Activated CD4-positive, alpha-beta T cell treated with anti-CD3 and anti-CD28 coated beads for 48 hours (primary cell): ENCODE results near the gene MAGI1.
"Not testable (repeated sequence)": the region's sequence is repeated elsewhere in the genome, so short reads cannot be mapped to it uniquely, and the experiment has no call there.

Experiments used
- DNase-seq: peaks from one replicate; pipeline ENCODE4 v3.0.0-alpha.2; 2020

The MAGI1 gene

DNA sequence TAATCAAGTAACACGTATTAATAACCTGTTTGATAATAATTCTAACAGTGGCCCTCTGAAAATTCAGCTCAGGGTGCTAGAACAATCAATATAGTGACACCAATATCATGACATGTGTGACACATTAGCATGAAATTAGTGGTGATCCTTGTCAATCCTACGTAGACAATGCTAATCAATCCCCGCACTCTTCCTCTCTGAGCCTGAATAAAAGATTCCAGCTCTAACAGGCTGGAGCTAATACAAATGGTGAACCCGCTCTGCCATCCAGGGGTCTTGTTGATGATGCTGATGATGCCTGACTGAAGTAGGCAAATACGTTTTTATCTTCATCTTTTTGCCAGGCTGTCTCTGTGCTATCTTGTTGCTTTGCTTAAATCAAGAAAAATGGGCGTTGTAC, 462.5 kb downstream of the MAGI1 start:
- DNase-seq, result no peak

DNA sequence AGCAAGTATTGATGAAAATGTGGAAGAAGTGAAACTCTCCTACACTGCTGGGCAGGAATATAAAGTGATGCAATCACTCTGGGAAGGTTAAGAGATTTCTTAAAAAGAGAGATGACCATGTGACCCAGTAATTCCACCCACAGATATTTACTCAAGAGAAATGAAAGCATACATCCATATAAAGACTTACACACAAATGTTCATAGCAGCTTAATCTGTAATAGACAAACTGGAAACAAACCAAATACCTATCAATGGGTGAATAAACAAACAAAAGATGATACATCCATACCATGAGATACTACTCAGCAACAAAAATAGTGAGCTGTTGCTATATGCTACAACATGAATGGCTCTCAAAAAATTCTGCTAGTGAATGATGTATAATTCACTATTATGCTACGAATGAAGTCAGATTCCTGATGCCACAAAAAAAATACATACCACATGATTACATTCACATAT, 463.3 kb downstream of the MAGI1 start:
- no peak for DNase-seq

DNA sequence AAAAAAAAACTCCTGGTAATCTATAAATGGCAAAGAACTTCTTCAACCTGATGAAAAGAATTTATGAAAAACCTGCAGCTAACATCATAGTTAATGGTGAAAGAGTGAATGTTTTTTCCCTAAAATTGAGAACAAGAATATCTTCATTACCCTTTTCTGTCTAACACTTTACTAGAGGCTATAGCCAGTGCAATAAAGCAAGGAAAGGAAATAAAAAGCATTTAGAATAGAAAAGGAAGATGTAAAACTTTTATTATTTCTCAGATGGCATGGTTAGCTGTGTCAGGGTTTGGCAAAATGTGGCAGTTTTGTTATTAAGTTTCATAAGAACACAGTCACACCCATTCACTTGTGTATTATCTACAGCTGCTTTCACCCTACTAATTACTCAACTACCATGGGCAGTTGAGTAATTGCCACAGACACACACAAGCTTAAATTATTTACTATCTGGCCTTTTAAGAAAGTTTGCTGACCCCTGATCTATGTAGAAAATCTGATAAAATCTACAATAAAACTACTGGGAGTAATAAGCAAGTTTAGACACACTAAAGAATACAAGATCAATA, 465.1 kb downstream of the MAGI1 start:
- DNase-seq, result no peak

DNA sequence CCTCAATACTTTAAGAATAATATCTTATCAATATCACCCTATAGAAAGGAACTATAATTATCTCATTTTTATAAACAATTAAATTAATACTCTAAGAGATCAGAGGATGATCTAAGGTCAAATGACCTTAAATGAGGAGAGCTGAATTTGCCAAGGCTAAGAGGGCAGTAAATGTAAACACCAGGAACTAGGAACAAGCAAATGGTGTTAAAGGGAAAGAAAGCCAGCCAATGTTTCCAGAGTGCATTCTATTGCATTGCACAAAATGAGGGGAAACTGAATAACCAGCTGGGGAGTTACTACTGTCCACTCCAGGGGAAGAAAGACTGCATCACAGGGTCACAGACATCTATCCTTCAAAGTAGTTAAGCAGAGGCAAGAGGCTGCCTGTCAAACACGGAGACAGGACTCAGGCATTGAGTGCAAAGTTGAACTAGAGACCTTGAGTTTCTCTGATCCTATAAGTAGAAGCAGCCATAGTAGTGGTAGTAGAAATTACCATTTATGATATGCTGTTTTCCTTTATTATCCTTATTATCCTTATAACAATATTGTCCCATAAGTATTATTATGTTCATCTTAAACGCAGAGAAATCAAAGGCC, 466.4 kb downstream of the MAGI1 start:
- no peak for DNase-seq

DNA sequence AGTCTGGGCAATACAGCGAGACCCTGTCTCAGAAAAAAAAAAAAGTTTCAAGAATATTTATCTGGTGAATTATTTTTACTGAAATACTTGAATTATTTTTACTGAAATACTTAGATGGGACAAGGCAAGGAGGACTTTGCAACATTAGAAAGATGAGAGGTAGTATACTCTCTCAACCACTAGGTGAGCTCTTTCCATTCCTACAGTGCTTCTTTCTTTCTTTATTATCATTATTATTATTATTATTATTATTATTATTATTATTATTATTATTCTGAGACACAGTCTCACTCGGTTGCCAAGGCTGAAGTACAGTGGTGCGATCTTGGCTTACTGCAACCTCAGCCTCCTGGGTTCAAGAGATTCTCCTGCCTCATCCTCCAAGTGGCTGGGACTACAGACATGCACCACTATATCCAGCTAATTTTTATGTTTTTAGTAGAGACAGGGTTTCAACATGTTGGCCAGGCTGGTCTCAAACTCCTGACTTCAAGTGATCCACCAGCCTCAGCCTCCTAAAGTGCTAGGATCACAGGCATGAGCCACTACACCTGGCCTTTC, 468.8 kb downstream of the MAGI1 start:
- no peak for DNase-seq

DNA sequence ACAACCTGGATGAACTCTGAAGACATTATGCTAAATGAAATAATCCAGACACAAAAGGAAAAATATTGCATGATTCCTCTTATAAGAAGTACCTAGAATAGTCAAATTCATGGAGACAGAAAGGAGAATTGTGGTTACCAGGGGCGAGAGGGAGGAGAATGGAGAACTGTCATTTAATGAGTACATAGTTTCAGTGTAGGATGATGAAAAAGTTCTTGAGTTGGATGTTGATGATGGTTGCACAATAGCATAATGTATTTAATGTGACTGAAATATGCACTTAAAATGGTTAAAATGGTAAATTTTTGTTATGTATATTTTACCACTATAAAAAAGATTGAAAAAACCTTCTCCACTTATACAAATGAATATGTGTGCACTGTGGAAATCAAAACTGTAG, 469.6 kb downstream of the MAGI1 start:
- no peak for DNase-seq

DNA sequence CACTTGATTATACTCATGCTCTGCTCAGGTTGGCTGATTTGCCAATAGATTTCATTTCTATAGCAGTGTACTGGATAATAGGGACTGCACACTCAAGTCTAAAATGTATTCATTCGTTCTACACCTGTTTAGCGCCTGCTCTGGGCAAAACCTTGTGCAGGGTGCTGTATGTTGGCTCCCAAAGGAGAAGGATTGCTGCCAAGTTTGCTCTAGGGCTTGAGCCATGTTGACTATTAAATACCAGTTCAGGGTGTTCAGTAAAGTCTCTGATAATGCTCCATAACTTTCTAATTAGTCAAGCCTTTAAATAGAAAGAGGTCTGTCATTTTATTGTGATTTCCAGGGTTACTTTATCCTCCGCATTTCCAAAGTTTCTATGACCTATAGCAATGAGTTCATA, 470.2 kb downstream of the MAGI1 start:
- no peak for DNase-seq

DNA sequence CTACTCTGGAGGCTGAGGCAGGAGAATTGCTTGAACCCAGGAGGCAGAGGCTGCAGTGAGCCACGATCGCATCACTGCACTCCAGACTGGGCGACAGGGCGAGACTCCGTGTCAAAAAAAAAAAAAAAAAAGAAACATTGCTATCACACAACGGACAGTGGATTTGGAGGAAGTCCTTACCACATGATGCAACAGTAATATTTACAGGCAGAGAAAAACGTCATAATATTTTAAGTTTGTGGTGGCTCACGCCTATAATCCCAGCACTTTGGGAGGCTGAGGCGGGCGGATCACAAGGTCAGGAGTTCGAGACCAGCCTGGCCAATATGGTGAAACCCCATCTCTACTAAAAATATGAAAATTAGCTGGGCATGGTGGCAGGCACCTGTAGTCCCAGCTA, 473.0 kb downstream of the MAGI1 start:
- DNase-seq, result not testable (repeated sequence)

DNA sequence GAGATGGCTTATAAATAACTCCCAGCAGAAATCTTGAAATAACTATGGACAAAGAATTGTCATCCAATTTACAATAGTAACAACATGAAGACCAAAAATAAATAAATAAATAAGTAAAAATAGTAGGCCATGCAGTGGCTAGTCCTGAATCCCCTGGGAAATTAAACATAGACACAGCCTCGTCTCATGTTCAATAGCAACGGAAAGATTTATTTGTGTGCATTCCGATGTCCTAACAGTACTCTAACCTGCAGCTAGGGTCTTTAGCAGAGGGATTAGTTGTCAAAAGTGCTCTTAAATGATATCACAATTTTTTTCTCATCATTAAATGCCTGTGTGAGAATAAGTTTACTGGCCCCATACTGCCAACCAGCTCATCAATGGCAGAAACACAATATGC, 474.2 kb downstream of the MAGI1 start:
- DNase-seq, result no peak

DNA sequence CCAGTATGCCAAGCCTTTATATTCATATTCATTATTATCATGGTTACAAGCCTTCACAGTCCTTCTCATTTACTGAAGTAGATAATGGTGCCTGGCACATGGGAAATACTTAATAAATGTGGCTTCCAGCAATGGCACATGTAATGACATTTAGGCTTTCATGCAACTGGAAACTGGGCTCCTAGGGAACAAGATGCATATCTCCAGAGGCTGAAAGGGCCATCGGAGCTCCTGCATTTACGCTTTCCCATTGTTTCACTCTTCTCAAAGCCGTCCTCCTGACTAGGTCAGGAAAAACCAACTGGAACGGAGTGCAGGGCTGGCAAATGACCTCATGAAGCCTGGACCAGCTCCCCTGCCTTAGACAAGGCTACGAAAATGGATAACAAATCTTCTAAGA, 474.9 kb downstream of the MAGI1 start:
- no peak for DNase-seq

DNA sequence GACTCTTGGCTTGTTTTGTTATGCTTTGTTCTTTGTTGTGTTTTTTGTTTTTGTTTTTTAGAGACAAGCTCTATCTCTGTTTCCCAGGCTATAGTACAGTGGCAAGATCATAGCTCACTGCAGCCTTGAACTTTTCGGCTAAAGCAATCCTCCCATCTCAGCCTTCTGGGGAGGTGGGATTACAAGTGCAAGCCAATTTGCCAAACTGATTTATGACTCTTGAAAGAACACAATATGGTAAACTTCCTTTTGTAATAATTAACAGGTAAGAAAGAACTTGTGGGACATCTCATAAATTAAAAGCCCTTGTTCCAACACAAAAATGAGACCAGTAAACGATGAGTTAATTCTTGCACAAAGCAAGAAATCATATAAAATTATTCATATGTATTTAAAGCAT, 476.3 kb downstream of the MAGI1 start:
- DNase-seq, result no peak

DNA sequence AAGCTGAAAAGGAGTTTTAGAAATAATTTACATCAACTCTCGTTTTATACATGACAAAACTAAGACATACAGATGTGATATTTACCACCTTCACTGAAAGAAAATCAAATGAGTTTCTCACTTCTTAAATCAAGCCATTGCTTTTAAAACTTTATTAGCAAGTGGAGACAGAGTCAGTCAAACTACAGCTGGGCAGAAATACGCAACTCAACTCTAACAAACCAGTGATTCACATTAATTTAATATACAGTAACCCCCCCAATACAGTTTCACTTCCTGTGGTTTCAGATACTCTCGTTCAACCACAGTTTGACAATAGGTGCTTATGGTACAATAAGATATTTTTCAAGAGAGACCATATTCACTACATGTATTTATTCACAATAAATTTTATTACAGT, 477.1 kb downstream of the MAGI1 start:
- DNase-seq, result no peak

DNA sequence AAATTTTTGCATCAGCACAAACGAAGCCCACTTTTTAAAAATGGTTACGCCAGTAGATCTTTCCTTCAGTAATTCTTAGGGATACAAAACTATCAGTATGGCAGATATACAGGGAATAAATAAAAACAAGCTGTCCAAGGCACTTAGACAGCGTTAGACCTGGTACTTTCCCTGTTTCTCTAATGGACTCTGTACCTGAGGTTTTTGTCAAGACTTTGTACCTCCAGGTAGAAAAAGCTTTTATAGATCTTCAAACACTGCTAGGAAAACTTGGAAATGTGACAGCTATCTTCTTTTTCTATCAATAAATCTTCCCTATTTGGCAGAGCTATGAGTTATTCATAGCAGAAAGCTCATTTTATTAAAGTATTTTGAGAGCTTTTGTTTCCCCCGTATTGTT, 477.8 kb downstream of the MAGI1 start:
- no peak for DNase-seq

DNA sequence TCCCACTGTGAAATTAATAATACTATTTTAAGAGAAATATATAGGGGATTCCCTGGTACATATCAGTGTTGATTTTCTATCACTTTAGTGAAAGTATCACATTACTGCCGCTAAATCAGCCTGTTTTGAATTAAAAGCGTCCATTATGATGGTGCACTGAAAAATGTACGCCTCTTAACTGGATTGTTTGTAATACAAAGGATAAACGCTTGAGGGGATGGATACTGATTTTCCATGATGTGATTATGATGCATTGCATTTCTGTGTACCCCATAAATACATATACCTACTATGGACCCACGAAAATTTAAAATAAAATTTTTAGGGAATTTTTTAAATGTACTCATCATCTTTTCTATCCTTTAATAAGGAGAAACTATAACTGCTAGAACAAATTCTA, 478.6 kb downstream of the MAGI1 start:
- DNase-seq, result no peak

DNA sequence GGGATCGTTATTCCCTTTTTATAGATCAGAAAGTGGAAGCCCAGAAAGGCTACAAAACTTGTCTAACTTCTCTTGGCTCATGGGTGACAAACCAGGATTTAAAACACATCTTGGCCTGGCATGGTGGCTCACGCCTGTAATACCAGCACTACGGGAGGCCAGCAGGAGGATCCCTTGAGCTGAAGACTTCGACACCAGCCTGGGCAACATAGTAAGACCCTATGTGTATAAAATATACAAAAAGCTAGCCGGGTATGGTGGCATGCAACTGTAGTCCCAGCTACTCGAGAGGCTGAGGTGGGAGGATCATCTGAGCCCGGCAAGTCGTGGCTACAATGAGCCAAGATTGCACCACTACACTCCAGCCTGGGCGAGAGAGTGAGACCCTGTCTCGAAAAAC, 479.1 kb downstream of the MAGI1 start:
- DNase-seq, result no peak

DNA sequence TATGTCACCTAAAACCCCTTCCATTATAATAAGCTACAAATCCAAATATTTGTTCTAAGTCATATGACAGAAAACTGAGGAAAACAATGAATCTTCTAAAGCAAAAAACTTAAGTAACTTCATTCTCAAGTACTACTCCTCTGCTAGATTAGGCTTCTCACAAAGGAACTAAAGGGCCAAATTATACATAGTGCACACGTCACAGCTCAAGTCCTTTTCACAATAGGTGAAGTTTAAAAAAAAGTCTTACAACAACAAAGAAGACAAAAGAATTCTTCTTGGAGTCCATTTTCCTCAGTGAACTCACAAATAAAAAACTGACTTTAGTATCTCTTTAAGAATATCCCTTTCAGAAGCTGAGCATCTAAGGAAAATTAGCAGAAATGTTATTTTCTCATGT, 479.9 kb downstream of the MAGI1 start:
- no peak for DNase-seq

DNA sequence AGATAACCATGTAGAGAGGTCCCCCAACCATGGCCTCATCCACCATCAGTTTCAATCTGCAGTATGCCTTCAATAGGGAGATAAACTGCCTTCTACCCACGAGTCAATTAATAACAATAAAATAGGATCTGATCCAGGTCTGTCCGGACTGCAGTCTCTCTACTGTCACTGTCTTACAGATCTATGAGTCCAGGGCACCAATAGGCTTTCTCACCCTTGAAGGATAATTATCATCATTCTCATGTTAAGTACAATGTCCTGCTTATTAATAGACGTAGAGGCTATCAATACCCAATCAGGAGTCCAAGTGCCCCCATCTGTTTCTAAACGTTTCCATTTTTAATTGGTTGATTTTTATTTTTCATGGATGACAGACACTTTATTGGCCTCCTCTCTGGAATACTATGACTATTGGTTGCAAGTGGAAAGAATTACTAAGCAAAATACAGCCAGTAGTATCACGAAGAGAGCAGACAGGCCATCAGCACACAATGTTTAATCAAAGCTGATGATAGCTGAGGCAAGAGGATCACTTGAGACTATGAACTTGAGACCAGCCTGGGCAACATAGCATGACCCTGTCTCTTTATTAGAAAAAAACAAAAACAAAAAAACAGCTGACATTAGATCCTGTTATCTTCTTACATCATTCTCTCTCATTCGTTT, 480.7 kb downstream of the MAGI1 start:
- DNase-seq, result no peak

DNA sequence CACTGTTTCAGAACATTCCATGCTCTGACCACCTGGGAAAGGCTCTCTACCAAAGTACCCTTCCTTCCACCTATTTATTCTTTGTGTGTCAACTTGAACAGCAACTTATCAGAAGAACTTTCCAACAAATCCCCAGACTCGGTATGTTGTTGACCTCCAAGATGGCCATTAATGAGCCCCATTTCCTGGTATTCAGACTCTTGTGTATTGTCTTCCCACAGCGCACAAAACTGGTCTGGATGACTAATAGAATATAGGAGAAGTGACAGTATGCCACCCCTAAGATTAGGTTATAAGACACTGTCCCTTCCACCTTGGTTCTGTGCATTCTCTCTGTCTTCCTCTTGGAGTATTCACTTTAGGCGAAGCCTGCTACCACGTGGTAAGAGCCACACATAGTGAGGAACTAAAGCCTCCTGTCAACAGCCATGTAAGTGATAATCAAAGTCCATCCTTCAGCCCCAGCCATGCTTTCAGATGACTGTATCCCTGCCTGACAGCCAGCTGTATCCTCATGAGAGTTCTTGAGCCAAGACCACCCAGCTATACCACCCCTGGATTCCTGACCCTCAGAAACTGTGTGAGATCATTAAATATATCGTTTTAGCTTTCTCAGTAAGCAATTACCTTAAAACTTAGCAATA, 481.7 kb downstream of the MAGI1 start:
- DNase-seq, result no peak

DNA sequence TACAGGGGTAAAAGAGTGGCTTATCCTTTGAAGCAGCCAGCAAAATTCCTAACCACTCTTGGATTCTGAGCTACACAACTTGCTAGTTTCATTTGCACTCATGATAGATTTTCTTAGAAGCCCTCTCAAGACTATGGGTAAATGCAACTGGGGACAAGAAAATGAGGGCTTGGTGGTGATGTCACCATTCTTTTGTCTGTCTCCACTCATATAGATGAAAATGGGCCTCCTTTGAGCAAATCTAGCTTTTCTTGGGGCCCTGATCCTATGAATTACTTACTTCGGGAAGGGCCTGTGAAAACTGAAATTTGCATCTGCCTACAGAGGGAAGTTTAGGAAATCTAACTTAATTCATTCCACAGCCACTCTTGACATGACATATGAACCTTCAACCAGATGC, 486.3 kb downstream of the MAGI1 start:
- no peak for DNase-seq

DNA sequence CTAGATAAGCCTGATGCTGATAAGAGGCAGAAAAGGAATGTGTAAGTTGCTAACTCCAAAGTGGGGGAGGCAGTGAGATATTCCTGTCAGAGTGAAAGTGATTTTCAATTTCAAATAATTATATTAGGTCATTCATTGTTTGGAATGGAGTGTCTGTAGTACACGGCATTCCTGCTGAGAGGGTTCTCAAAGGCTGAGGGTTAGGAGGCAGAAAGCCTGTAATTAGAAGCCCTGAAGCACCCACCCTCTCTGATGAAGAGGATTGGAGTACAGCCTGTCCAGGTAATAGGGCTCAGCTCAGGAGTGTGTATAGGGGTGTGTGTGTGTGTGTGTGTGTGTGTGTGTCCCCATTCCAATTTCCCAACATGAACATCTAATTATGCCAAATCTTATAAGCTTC, 486.8 kb downstream of the MAGI1 start:
- no peak for DNase-seq

DNA sequence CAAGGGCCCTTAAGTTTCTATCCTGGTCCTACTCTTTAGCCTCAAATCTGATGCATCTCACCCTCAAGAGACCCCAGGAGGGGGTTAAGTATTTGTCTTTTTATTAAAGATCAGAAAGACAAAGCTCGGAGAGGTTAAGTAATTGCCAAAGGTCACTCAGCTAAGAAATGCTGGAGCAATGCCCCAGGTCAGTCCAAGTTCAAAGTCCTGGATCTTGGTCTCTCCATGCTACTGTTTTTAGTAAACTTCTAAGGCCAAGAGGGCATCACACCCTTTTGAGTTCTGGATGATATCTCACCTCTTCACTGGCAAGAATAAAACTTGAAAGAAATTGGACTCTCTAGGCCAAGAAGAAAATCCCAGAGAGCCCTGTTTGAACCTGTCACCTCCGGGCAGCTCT, 488.6 kb downstream of the MAGI1 start:
- DNase-seq, result no peak

DNA sequence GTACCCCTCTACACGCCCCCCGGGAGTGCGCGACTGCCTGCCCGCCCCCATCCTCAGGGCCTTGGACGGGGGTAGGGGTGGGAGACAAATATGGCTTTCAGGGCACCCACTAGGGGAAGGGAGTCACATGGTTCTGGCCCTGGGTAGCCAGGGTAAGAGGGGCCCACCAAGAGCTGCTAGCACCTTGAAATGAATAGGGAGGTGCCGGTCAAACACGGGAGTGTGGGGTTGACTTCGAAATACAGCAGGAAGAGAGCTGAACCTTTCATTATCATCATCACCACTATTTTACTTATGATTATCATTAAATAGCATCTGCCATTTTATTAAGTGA, 489.1 kb downstream of the MAGI1 start:
- DNase-seq, result no peak

DNA sequence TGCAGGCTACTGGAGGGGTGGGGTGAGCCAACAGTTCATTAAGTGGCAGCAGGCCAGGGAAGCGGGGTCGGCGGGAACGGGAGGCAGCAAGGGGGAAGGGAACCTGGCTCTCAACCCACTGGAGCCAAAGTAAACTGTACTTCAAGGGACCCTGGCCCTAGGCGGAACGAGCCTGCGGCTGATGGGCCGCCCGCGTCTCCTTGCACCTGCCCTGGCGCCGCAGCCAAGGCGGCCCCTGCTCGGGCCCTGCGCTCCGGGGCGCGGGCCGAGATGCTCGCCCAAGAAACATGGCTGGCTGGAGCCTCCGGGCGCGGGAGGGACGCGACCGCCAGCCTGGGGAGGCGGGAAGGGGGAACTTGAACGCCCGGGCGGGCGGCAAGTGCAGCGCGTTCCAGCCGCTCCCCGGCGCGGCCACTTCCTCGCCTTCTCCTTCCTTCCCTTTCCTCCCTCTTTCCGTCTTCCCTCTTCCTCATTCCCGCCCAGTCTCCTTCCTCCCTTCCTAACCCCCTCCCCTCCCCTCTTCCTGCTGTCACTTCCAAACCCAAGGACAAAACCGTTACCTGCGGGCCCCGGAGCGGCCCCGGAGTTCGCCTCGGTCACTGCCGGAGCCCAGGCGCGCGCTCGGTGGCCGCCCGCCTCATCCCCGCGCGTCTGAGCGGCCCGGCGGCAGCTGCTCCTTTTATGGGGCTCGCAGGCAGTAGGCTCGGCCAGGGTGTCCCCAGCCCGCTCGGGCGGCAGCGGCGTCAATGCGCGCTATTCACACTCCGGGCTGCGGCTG, 489.7 kb downstream of the MAGI1 start:
- no peak for DNase-seq
